ENCODE data around the gene CDH4. TPM values are rescaled to one million over a fixed set of nuclear protein-coding genes. Genes with fewer than 3 reads are reported as not detected.

Gene CDH4
- polyA plus RNA-seq, 1 donor (not counting 4 experiments of a cell fraction or from before 2014, with no cell fraction given) = 2.2 TPM

DNA sequence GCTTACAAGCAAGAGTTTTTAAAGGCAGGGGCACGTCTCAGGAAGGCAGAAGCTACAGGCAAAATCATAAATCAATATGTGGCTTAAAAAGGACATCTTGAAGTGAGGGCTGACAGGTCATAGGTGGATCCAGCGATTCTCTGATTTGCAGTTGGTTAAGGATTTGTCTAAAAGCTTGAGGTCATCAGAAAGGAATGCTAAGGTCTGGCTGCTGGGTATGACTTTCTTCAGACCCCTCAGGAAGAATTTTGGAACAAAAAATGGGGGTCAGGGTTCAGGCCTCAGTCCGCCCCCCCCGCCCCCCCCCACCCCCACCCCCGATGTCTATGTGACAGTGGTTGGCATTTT lies 261.9 kb downstream of the CDH4 start:
- Histone ChIP-seq H3K9me1 (ENCODE audit: control insufficient read depth, extremely low read depth, insufficient read depth, low read length) (no peaks in the 10 kb centered on the region), H3K4me3 (ENCODE audit: control insufficient read depth in 2 of 3, extremely low read depth in 1 of 3, insufficient read depth in 2 of 3, low read depth in 1 of 3, low read length in 3 of 3) (no peak overlapping the region), H3K79me2 (ENCODE audit: control insufficient read depth, insufficient read depth, low read length) (no peaks in the 10 kb centered on the region), H3K36me3 (ENCODE audit: control insufficient read depth in 2 of 2, extremely low read depth in 1 of 2, insufficient read depth in 2 of 2, low read length in 2 of 2) (no peaks in the 10 kb centered on the region), H3K4me1 (ENCODE audit: control insufficient read depth, extremely low read depth, insufficient read depth, low read length) (no peaks in the 10 kb centered on the region), H3K9ac (ENCODE audit: control insufficient read depth, extremely low read depth, insufficient read depth, low read length) (no peak overlapping the region), H3K4me2 (ENCODE audit: control insufficient read depth, extremely low read depth, insufficient read depth, low read depth, low read length) (no peak overlapping the region), H3K9me3 (ENCODE audit: control insufficient read depth, low read depth, low read length) (no peaks in the 10 kb centered on the region), H3K27ac (ENCODE audit: control insufficient read depth, insufficient read depth, low read length) (no peak overlapping the region), H3K27me3 (ENCODE audit: control insufficient read depth, extremely low read depth, insufficient read depth, low read length) (no peaks in the 10 kb centered on the region), H2AFZ (ENCODE audit: control insufficient read depth, low read length) (no peak overlapping the region), H4K20me1 (ENCODE audit: control insufficient read depth, extremely low read depth, insufficient read depth, low read length) (no peaks in the 10 kb centered on the region)
- no peak for FAIRE-seq
- DNase-seq (ENCODE audit: low read depth, low spot score) = no peak
- TF ChIP-seq, protein P1, sequence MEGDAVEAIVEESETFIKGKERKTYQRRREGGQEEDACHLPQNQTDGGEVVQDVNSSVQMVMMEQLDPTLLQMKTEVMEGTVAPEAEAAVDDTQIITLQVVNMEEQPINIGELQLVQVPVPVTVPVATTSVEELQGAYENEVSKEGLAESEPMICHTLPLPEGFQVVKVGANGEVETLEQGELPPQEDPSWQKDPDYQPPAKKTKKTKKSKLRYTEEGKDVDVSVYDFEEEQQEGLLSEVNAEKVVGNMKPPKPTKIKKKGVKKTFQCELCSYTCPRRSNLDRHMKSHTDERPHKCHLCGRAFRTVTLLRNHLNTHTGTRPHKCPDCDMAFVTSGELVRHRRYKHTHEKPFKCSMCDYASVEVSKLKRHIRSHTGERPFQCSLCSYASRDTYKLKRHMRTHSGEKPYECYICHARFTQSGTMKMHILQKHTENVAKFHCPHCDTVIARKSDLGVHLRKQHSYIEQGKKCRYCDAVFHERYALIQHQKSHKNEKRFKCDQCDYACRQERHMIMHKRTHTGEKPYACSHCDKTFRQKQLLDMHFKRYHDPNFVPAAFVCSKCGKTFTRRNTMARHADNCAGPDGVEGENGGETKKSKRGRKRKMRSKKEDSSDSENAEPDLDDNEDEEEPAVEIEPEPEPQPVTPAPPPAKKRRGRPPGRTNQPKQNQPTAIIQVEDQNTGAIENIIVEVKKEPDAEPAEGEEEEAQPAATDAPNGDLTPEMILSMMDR (optimal IDR thresholded peaks at IDR 0.05 in 1 of 3, IDR thresholded peaks at IDR 0.05 in 1 of 3, conservative IDR thresholded peaks at IDR 0.05 in 1 of 3; ENCODE audit: extremely low read depth in 1 of 3, insufficient read depth in 2 of 3, low read length in 3 of 3) = no peak
- no peak for TF ChIP-seq EZH2 (IDR thresholded peaks at IDR 0.05; ENCODE audit: low read length)
- dilution Hi-C loops (cut with MboI; ENCODE audit: extremely low pct_ligation_motif_present, low sequenced_read_pairs) = no loop called here

DNA sequence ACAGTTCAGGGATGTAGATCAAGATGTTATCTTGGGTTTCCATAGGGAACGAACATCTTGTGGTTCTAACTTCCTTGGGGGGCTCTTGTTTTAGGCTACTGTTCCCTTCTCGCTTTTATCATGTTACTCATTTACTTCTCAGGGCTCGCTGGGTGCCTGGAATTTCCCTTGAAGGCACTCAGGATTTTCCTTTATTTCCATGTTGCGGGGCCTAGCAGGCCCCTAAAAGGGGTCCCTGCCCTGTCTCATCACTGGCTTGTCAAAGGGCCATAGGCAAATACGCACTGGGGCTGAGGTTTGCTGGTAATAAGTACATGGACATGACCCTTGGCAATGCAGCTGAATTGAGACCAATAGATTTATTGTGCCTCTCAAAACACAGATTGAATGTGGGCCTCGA lies 262.3 kb downstream of the CDH4 start:
- no peaks in the 10 kb centered on the region for H3K9me1 ChIP-seq (ENCODE audit: control insufficient read depth, extremely low read depth, insufficient read depth, low read length)
- dilution Hi-C loops (cut with MboI; ENCODE audit: extremely low pct_ligation_motif_present, low sequenced_read_pairs) = no loop called here
- no peaks in the 10 kb centered on the region for H3K79me2 ChIP-seq (ENCODE audit: control insufficient read depth, insufficient read depth, low read length)
- H3K4me1 ChIP-seq (ENCODE audit: control insufficient read depth, extremely low read depth, insufficient read depth, low read length) = no peaks in the 10 kb centered on the region
- no peaks in the 10 kb centered on the region for H3K9me3 ChIP-seq (ENCODE audit: control insufficient read depth, low read depth, low read length)
- no peak overlapping the region for H3K9ac ChIP-seq (ENCODE audit: control insufficient read depth, extremely low read depth, insufficient read depth, low read length)
- TF ChIP-seq, protein P1 (optimal IDR thresholded peaks at IDR 0.05 in 1 of 3, IDR thresholded peaks at IDR 0.05 in 1 of 3, conservative IDR thresholded peaks at IDR 0.05 in 1 of 3; ENCODE audit: extremely low read depth in 1 of 3, insufficient read depth in 2 of 3, low read length in 3 of 3) = no peak
- no peak for TF ChIP-seq EZH2 (IDR thresholded peaks at IDR 0.05; ENCODE audit: low read length)
- H3K4me3 ChIP-seq (ENCODE audit: control insufficient read depth in 2 of 3, extremely low read depth in 1 of 3, insufficient read depth in 2 of 3, low read depth in 1 of 3, low read length in 3 of 3) = no peak overlapping the region
- DNase-seq (ENCODE audit: low read depth, low spot score) (no peak), FAIRE-seq (no peak)
- H4K20me1 ChIP-seq (ENCODE audit: control insufficient read depth, extremely low read depth, insufficient read depth, low read length) = no peaks in the 10 kb centered on the region
- no peak overlapping the region for H2AFZ ChIP-seq (ENCODE audit: control insufficient read depth, low read length)
- no peaks in the 10 kb centered on the region for H3K36me3 ChIP-seq (ENCODE audit: control insufficient read depth in 2 of 2, extremely low read depth in 1 of 2, insufficient read depth in 2 of 2, low read length in 2 of 2)
- H3K27ac ChIP-seq (ENCODE audit: control insufficient read depth, insufficient read depth, low read length) = no peak overlapping the region
- no peaks in the 10 kb centered on the region for H3K27me3 ChIP-seq (ENCODE audit: control insufficient read depth, extremely low read depth, insufficient read depth, low read length)
- no peak overlapping the region for H3K4me2 ChIP-seq (ENCODE audit: control insufficient read depth, extremely low read depth, insufficient read depth, low read depth, low read length)

Data from keratinocyte (primary cell).